Activated CD8-positive, alpha-beta memory T cell treated with anti-CD3 and anti-CD28 coated beads, Interleukin-2, amount 50 U/mL, for 1 hour (primary cell): ENCODE data around the gene CCDC183.
"Not testable (repeated sequence)": the region's sequence is repeated elsewhere in the genome, so short reads cannot be mapped to it uniquely, and the experiment has no call there.

ENCODE experiments used
- DNase-seq: peaks from one replicate; pipeline ENCODE4 v3.0.0-alpha.2; 2020; ENCODE audit errors: extremely low read depth

The CCDC183 gene

DNA sequence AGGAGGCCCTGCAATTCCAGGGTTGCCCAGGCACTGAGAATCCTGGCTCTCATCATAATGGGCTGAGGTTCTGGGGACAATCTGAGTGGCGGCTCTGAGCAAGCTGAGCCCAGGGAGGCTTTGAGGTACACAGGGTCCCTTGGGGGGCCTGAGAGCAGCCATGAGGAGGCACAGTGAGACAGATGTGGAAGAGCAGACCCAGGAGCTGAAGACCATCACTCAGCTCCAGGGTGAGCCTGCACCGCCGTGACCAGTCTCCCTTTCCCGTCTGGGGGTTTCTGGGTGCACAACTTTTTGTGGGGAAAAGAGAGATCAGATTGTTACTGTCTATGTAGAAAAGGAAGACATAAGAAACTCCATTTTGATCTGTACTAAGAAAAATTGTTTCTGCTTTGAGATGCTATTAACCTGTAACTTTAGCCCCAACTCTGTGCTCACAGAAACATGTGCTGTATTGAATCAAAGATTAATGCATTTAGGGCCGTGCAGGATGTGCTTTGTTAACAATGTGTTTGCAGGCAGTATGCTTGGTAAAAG lies at the start of gene CCDC183:
TSS of gene CCDC183 (plus strand) at position 101 of the 537 bp plus-strand sequence. CDS start at position 161, 60 bp downstream.
- no peak for DNase-seq

DNA sequence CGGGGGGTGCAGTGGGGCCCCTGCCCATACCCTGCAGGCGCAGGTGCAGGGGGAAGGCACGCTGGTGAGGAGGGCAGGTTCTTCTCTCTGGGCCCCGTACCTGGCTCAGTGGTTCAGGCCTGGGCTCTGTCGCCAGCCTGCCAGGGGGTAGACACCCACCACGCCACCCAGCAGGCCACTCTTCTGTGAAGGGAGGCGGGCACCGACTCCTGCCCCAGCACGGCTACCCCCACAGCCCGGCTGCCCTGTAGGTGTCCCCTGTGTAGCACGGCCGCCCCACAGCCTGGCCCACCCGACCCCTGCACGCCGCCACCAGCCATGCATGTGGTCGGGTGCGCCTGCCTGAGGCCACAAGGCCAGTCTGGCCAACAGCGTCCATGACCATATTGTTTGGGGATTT lies 49.5 kb upstream of the CCDC183 start:
- no peak for DNase-seq

- no peak for DNase-seq
Measured at GRCh38 chr9:136747161-136748060, 48.7 kb upstream of the CCDC183 start.

DNA sequence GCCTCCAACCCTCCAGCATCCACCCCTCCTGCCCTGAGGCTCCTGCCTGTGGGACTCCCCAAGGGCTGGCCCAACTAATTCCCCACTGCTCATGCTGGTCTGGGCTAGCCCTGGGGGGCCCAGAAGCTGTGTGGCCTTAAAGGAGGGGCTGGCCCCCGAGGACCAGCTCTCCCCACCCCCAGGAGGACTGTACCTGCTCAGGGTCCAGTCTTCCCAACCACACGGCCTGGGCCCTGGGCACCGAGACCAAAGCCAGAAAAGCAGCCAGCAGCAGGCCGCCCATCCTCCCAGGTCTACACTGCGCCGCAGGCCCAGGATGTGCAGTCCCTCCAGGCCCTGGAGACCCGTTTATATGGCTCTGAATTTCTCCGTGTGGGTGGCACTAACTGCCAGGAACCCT lies 47.9 kb upstream of the CCDC183 start, which contains the start of gene LCN6:
TSS of gene LCN6 (minus strand) at position 325 of the 400 bp plus-strand sequence. CDS start at position 283, 42 bp downstream.
- DNase-seq: no peak

DNA sequence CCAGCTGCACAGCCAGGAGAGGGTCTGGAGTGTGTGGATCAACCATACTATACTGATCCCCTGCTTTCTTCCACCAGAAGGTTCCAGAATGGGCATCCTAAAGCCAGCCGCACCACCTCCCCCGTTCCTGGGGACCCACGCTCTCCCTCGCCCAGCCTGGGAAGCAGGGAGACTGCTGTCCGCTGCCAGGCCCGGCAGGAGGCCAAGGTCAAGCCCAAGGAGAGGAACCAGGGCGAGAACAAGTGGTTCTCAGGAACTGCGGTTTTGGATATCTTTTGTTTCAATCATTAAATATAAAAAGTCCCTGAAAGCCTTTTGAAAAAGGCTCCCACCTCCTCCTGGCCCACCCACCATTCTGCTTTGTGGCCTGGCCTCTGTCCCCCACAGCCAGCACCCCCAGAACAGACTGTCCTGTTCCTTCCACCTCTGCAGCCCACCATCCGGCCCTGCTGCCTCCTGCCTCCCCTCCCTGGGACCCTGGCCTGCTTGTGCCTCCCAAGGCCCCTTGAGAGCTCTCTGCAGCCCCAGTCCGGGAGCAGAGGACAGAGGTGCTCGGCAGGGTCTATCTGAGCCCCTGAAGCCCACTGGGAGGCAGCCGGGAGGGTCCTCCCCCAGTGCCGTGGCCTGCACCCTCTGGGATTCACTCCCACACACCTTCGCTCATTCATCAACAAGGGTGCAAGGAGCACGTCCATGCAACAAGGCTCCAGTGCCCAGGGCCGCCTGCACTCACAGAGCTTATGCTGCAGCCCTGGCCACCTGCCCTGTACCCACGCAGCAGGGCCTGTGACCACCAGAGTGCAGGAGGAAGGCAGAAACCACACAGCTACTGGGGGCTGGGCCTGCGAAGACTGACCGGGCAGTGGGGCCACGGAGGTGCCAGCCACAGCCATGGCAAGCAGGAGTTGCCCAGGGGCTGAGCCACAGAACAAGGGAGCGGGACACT lies 47.2 kb upstream of the CCDC183 start:
- DNase-seq: no peak

DNA sequence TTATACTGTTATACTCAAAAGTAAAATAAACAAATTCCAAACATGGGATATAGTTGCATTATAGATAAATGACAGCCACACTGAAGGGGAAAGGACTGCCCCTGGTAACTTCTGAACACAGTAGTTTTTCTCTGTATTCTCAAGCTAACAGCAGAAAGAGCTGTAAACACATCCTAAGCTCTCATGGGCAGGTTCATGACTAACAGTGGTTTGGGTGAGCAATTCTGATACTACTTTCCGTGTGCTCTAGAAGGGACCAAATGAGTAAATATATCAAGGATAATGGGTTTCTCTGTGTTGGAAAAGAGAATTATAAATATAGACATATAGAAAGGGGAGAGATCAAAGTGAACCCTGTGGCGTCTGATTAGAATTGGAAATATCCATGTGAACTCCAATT lies 45.6 kb upstream of the CCDC183 start:
- no peak for DNase-seq

GRCh38 chr9:136751244-136751643 lies 44.9 kb upstream of the CCDC183 start:
- no peak for DNase-seq

DNA sequence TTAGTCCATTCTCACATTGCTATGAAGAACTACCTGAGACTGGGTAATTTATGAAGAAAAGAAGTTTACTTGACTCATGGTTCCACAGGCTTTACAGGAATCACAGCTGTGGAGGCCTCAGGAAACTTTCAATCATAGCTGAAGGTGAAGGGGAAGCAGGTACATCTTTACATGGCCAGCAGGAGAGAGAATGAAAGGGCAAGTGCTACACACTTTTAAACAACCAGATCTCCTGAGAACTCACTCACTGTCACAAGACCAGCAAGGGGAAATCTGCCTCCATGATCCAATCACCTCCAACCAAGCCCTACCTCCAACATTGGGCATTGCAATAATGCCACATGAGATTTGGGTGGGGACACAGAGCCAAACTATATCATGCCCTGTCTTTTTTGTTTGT lies 44.3 kb upstream of the CCDC183 start:
- no peak for DNase-seq

GRCh38 chr9:136753371-136754058 lies 42.6 kb upstream of the CCDC183 start:
- DNase-seq: no peak

GRCh38 chr9:136754059-136754572 lies 42.0 kb upstream of the CCDC183 start:
- DNase-seq: no peak

DNA sequence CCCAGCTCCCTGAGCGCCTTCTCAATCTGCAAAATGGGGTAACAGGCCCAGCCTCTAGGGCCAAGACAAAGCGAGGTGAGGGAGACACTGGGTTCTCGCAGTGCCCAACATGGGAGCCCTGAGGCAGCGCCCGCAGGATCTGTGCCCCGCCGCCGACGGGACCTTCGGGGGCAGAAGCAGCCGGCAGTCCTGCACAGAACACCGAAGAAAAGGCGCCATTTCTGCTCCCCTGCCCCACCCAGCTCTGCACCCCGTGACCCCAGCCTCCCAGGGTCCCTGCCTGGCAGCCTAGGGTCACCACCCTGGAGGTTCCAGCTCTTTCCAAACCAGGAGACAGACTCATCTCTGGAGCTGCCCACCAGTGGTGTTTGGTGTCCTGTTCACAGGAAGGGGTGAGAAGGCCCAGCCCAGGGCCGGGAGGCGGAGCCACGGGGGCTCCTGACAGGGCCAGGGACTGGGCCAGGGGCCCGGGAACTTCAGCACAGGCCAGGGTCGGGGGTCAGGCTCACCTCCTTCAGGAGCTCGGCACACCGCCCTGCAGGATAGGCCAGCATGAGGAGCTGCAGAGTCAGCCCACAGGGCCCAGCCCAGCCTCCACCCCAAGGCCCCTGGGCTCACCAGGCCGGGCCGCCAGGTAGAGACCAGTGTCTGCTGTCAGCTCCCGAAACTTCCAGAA lies 41.4 kb upstream of the CCDC183 start:
- DNase-seq: no peak

DNA sequence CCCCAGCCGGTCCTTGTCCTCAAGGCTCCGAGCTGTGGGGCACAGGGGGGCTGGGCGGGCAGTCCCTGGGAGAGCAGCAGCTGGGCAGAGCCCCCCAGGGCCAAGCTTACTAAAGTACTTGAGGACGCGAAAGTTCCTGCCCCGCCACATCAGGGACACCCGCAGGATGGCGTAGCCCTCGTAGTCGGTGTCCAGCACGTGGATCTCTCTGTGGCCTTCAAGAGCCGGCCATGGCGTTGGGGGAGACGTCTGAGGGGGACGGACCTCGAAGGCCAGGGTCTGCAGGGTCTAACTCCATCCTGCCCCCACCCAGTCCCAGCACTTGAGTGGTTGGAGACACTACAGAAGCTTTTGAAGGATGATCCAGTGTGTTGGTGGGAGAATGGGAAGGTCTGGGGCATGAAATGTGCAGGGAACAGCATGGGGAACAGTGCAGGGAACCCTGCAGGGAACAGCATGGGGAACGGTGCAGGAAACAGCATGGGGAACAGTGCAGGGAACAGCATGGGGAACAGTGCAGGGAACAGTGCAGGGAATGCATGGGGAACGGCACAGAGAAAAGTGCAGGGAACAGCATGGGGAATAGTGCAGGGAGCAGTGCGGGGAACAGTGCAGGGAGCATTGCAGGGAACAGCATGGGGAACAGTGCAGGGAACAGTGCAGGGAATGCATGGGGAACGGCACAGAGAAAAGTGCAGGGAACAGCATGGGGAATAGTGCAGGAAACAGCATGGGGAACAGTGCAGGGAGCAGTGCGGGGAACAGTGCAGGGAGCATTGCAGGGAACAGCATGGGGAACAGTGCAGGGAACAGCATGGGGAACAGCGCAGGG lies 40.6 kb upstream of the CCDC183 start:
- DNase-seq: not testable (repeated sequence)

DNA sequence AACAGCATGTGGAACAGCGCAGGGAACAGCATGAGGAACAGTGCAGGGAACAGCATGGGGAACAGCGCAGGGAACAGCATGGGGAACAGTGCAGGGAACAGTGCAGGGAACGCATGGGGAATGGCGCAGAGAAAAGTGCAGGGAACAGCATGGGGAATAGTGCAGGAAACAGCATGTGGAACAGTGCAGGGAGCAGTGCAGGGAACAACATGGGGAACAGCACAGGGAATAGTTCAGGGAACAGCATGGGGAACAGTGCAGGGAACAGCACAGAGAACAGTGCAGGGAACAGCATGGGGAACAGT lies 40.1 kb upstream of the CCDC183 start:
- DNase-seq: no peak

GRCh38 chr9:136756836-136757235 lies 39.3 kb upstream of the CCDC183 start:
- DNase-seq: no peak

DNA sequence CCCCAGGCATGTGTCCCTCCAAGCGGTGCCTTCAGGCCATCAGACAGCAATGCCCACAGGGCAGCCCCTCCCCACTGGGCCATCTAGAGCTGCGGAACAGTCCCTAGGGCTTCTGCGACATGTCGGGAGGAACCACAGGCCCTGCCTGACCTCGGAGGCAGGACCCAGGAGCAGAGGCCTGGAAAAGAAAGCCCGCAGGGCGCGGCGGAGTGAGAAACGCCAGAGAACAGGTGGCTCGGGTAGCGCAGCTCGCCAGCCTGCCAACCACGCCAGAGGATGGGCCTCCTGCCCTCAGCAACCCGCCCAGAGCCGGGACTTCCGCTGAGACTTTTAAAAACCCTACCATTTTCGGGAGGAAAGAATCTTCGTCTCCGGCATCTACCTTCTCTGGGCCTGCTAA lies 38.8 kb upstream of the CCDC183 start:
- DNase-seq: no peak

- DNase-seq: no peak
Measured at GRCh38 chr9:136757751-136758140, 38.4 kb upstream of the CCDC183 start.

DNA sequence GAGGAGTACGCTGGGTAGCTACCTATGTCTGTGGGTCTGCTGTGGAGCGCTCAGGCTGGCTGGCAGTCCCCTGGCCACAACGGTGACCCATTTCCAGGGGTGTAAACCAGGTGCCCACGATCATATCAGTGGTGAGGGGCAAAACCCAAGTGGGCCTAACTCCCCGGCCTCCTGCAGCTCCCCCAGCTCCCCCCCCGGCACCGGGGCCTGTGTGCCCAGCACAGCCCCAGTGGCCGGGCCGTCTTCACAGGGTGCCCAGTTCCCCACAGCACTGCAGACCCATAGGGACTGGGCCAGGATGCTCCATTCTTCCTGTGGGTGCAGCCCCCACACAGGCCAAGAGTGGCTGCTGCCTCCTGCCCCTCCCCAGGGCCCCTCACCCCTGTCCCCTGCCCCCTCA lies 37.1 kb upstream of the CCDC183 start:
- DNase-seq: no peak

- no peak for DNase-seq
Measured at GRCh38 chr9:136759436-136760325, 36.5 kb upstream of the CCDC183 start.

GRCh38 chr9:136760424-136760823 lies 35.7 kb upstream of the CCDC183 start:
- no peak for DNase-seq
